Ishikawa (cell line): Measurements from ENCODE around the gene SPR.

Source experiments
- FOXM1 ChIP-seq: IDR thresholded peaks from 2 replicates; pipeline ENCODE4 v1.6.1; 2012; ENCODE audit warnings: low read depth, borderline replicate concordance
- TCF12 ChIP-seq: IDR thresholded peaks from 2 replicates; pipeline ENCODE4 v1.6.1; 2012; ENCODE audit warnings: low read depth

- TF ChIP-seq TCF12 (no peak), FOXM1 (no peak)
Measured at GRCh38 chr2:72863046-72863445, 24.2 kb upstream of the SPR start.
